ENCODE results near the gene BPHL.
"Not testable (repeated sequence)": the region's sequence is repeated elsewhere in the genome, so short reads cannot be mapped to it uniquely, and the experiment has no call there.

Gene BPHL

GRCh38 chr6:3179945-3180344, 61.4 kb downstream of the BPHL start:
- not testable (repeated sequence) for DNase-seq (ENCODE audit: low spot score)

GRCh38 chr6:3181105-3181504, 62.6 kb downstream of the BPHL start:
- DNase-seq (ENCODE audit: low spot score): no peak

GRCh38 chr6:3183066-3183465, 64.6 kb downstream of the BPHL start:
- no peak for DNase-seq (ENCODE audit: low spot score)

GRCh38 chr6:3186974-3187382, 68.5 kb downstream of the BPHL start:
- no peak for DNase-seq (ENCODE audit: low spot score)

GRCh38 chr6:3188262-3188661, 69.8 kb downstream of the BPHL start:
- DNase-seq (ENCODE audit: low spot score): no peak

GRCh38 chr6:3189192-3189591, 70.7 kb downstream of the BPHL start:
- not testable (repeated sequence) for DNase-seq (ENCODE audit: low spot score)

GRCh38 chr6:3190056-3190455, 71.5 kb downstream of the BPHL start:
- DNase-seq (ENCODE audit: low spot score): no peak

GRCh38 chr6:3190779-3191178, 72.3 kb downstream of the BPHL start:
- DNase-seq (ENCODE audit: low spot score): no peak

GRCh38 chr6:3193102-3193849, 74.8 kb downstream of the BPHL start:
- DNase-seq (ENCODE audit: low spot score): no peak

- no peak for DNase-seq (ENCODE audit: low spot score)
These were observed 76.3 kb downstream of the BPHL start for GRCh38 chr6:3194535-3195419.

- no peak for DNase-seq (ENCODE audit: low spot score)
These were observed 76.8 kb downstream of the BPHL start for GRCh38 chr6:3195420-3195694.

- DNase-seq (ENCODE audit: low spot score): no peak
These were observed 77.4 kb downstream of the BPHL start for GRCh38 chr6:3195695-3196497.

- DNase-seq (ENCODE audit: low spot score): no peak
These were observed 78.3 kb downstream of the BPHL start for GRCh38 chr6:3196770-3197169.

GRCh38 chr6:3197734-3198133, 79.2 kb downstream of the BPHL start:
- DNase-seq (ENCODE audit: low spot score): not testable (repeated sequence)

GRCh38 chr6:3199382-3199781, 80.9 kb downstream of the BPHL start:
- no peak for DNase-seq (ENCODE audit: low spot score)

- no peak for DNase-seq (ENCODE audit: low spot score)
These were observed 82.2 kb downstream of the BPHL start for GRCh38 chr6:3200682-3201081.

GRCh38 chr6:3201388-3201787, 82.9 kb downstream of the BPHL start:
- DNase-seq (ENCODE audit: low spot score): no peak
